ENCODE measurements around the gene DPP7. TPM values are rescaled to one million over a fixed set of nuclear protein-coding genes. Genes with fewer than 3 reads are reported as not detected.
"Not testable (repeated sequence)": the region's sequence is repeated elsewhere in the genome, so short reads cannot be mapped to it uniquely, and the experiment has no call there.

Gene DPP7
- total and polyA plus RNA-seq, 9 of the 15 experiments (the other 6 are each of a cell fraction or from before 2014, with no cell fraction given), result 0.99 to 365 (median 132) TPM

- DNase-seq (ENCODE audit: extremely low read depth in 1 of 4, low spot score in 3 of 4); H3K27ac ChIP-seq (ENCODE audit: extremely low read depth, low read depth, low read length); H3K9ac ChIP-seq (ENCODE audit: insufficient read depth in 1 of 2, low read depth in 2 of 2, low read length in 2 of 2); H3K4me3 ChIP-seq; H3K4me2 ChIP-seq (ENCODE audit: insufficient read depth, low read length); H3K27me3 ChIP-seq (ENCODE audit: control insufficient read depth in 2 of 2, insufficient read depth in 2 of 2, low read length in 2 of 2); BruUV-seq (replicated peaks); H3K9me3 ChIP-seq (replicated peaks; ENCODE audit: control insufficient read depth, insufficient read depth, low read depth, low read length); H3K9me1 ChIP-seq (ENCODE audit: control insufficient read depth, insufficient read depth, low read length); H4K20me1 ChIP-seq (replicated peaks; ENCODE audit: control insufficient read depth, insufficient read depth, low read length); CTCF ChIA-PET (ENCODE audit: low intra/inter-chr PET ratio); FAIRE-seq; H3K36me3 ChIP-seq (ENCODE audit: control insufficient read depth, insufficient read depth, low read length); ATAC-seq; in situ Hi-C loops (cut with MboI); intact Hi-C loops (cut with micrococcal nuclease); H2AFZ ChIP-seq (ENCODE audit: low read depth, low read length): not testable (repeated sequence)
- Histone ChIP-seq H3K4me1 (replicated peaks in 1 of 2; ENCODE audit: control insufficient read depth in 2 of 2, insufficient read depth in 2 of 2, low read length in 2 of 2) (peaks cover 20 to 26% of the 10 kb centered on the region in 2 experiments), H3K79me2 (ENCODE audit: control insufficient read depth, insufficient read depth, low read length) (peaks cover 29% of the 10 kb centered on the region)
- TF ChIP-seq ZNF121 (CRISPR knock-in tag; conservative IDR thresholded peaks at IDR 0.05), result peak; percentile 65
- WGBS (ENCODE audit: insufficient coverage, low coverage, missing lambda C conversion rate), result 88% methylated on average over 5 of the region's 5 CpGs
- POLR2A ChIA-PET, result interaction anchor here (1.5 kb wide), 1 partner anchor 33 kb away, joined by 4 read pairs; no protein-coding TSS in a partner anchor
Observed at GRCh38 chr9:137123952-137124462, 9.5 kb upstream of the DPP7 start.

- no peak for TF ChIP-seq E2F4 (CRISPR knock-in tag; IDR thresholded peaks at IDR 0.05; ENCODE audit: low read depth)
- no peak for TF ChIP-seq NCOA4 (IDR thresholded peaks at IDR 0.05; ENCODE audit: partially characterized antibody)
- WGBS (ENCODE audit: insufficient coverage, low coverage, missing lambda C conversion rate), result 81% methylated on average over 4 of the region's 5 CpGs
- no peak for ATAC-seq
- H3K4me3 ChIP-seq, result no peak overlapping the region
- no peak for FAIRE-seq
- peaks cover 16 to 25% of the 10 kb centered on the region in 2 experiments for H3K4me1 ChIP-seq (replicated peaks in 1 of 2; ENCODE audit: control insufficient read depth in 2 of 2, insufficient read depth in 2 of 2, low read length in 2 of 2)
- no peak overlapping the region for H3K4me2 ChIP-seq (ENCODE audit: insufficient read depth, low read length)
- intact Hi-C loops (cut with micrococcal nuclease) (no loop called here), in situ Hi-C loops (cut with MboI) (no loop called here)
- H3K9me1 ChIP-seq (ENCODE audit: control insufficient read depth, insufficient read depth, low read length), result no peaks in the 10 kb centered on the region
- ChIA-PET CTCF (ENCODE audit: low intra/inter-chr PET ratio) (interaction anchor here (2.0 kb wide), 1 partner anchor 113 kb away, joined by 4 read pairs; no protein-coding TSS in a partner anchor), POLR2A (interaction anchor here (1.5 kb wide), 1 partner anchor 33 kb away, joined by 4 read pairs; no protein-coding TSS in a partner anchor)
- H3K27ac ChIP-seq (ENCODE audit: extremely low read depth, low read depth, low read length), result no peak overlapping the region
- no peaks in the 10 kb centered on the region for H3K9me3 ChIP-seq (replicated peaks; ENCODE audit: control insufficient read depth, insufficient read depth, low read depth, low read length)
- H4K20me1 ChIP-seq (replicated peaks; ENCODE audit: control insufficient read depth, insufficient read depth, low read length), result no peaks in the 10 kb centered on the region
- no peaks in the 10 kb centered on the region for H3K27me3 ChIP-seq (ENCODE audit: control insufficient read depth in 2 of 2, insufficient read depth in 2 of 2, low read length in 2 of 2)
- no TSS peak for BruUV-seq (replicated peaks)
- peaks cover 2% of the 10 kb centered on the region; the same call in 1 of the 3 replicates for H3K36me3 ChIP-seq (ENCODE audit: control insufficient read depth, insufficient read depth, low read length)
- peaks cover 23% of the 10 kb centered on the region for H3K79me2 ChIP-seq (ENCODE audit: control insufficient read depth, insufficient read depth, low read length)
- H3K9ac ChIP-seq (ENCODE audit: insufficient read depth in 1 of 2, low read depth in 2 of 2, low read length in 2 of 2), result no peak overlapping the region
- no peak for DNase-seq (ENCODE audit: extremely low read depth in 1 of 4, low spot score in 3 of 4)
- H2AFZ ChIP-seq (ENCODE audit: low read depth, low read length), result no peak overlapping the region
Observed at GRCh38 chr9:137123468-137123837, 8.9 kb upstream of the DPP7 start.

GRCh38 chr9:137122796-137123467 is 8.4 kb upstream of the DPP7 start:
- ChIA-PET POLR2A (interaction anchor here (1.5 kb wide), 1 partner anchor 32 kb away, joined by 4 read pairs; no protein-coding TSS in a partner anchor), CTCF (ENCODE audit: low intra/inter-chr PET ratio) (interaction anchor here (2.0 kb wide), 1 partner anchor 114 kb away, joined by 4 read pairs; no protein-coding TSS in a partner anchor)
- DNase-seq (ENCODE audit: extremely low read depth in 1 of 4, low spot score in 3 of 4); ATAC-seq; intact Hi-C loops (cut with micrococcal nuclease); H3K36me3 ChIP-seq (ENCODE audit: control insufficient read depth, insufficient read depth, low read length); H3K27me3 ChIP-seq (ENCODE audit: control insufficient read depth in 2 of 2, insufficient read depth in 2 of 2, low read length in 2 of 2); in situ Hi-C loops (cut with MboI); H4K20me1 ChIP-seq (replicated peaks; ENCODE audit: control insufficient read depth, insufficient read depth, low read length); BruUV-seq (replicated peaks); H3K4me3 ChIP-seq; H2AFZ ChIP-seq (ENCODE audit: low read depth, low read length); H3K9me3 ChIP-seq (replicated peaks; ENCODE audit: control insufficient read depth, insufficient read depth, low read depth, low read length); H3K9ac ChIP-seq (ENCODE audit: insufficient read depth in 1 of 2, low read depth in 2 of 2, low read length in 2 of 2); FAIRE-seq; H3K4me2 ChIP-seq (ENCODE audit: insufficient read depth, low read length); H3K9me1 ChIP-seq (ENCODE audit: control insufficient read depth, insufficient read depth, low read length): not testable (repeated sequence)
- peaks cover 18% of the 10 kb centered on the region for H3K79me2 ChIP-seq (ENCODE audit: control insufficient read depth, insufficient read depth, low read length)
- peak overlapping the region; percentile 27; the same call in 1 of the 3 replicates for H3K27ac ChIP-seq (ENCODE audit: extremely low read depth, low read depth, low read length)
- peaks cover 15 to 22% of the 10 kb centered on the region in 2 experiments for H3K4me1 ChIP-seq (replicated peaks in 1 of 2; ENCODE audit: control insufficient read depth in 2 of 2, insufficient read depth in 2 of 2, low read length in 2 of 2)
- 90% methylated on average over 10 of the region's 16 CpGs for WGBS (ENCODE audit: insufficient coverage, low coverage, missing lambda C conversion rate)

All from K562 (cell line).